HG02943 (cell line): ENCODE measurements around the gene DPF1.
"Not testable (repeated sequence)": the region's sequence is repeated elsewhere in the genome, so short reads cannot be mapped to it uniquely, and the experiment has no call there.

ENCODE experiments used
- ATAC-seq: cut with Tn5 transposase; IDR thresholded peaks from one replicate; pipeline ENCODE4 v1.9.1; 2021; ENCODE audit warnings: mild to moderate bottlenecking, low read depth, moderate library complexity; ENCODE audit not compliant: unreplicated experiment

The DPF1 gene

GRCh38 chr19:38224014-38224862 lies at the start of gene DPF1:
Gene DPF1, minus strand, starts transcription at chr19:38224222. Its CDS starts 80 bp downstream, at chr19:38224142.
- ATAC-seq: no peak

- no peak for ATAC-seq
These were observed 49.5 kb upstream of the DPF1 start for GRCh38 chr19:38273499-38273898.

GRCh38 chr19:38270587-38271167 lies 46.7 kb upstream of the DPF1 start:
- ATAC-seq: no peak

- ATAC-seq: no peak
These were observed 44.5 kb upstream of the DPF1 start for GRCh38 chr19:38268539-38268938.

- no peak for ATAC-seq
These were observed 43.9 kb upstream of the DPF1 start for GRCh38 chr19:38267761-38268483.

- no peak for ATAC-seq
These were observed 43.1 kb upstream of the DPF1 start for GRCh38 chr19:38266981-38267597.

- ATAC-seq: no peak
These were observed 42.0 kb upstream of the DPF1 start for GRCh38 chr19:38265921-38266429.

GRCh38 chr19:38265213-38265861 lies 41.3 kb upstream of the DPF1 start:
- no peak for ATAC-seq

- ATAC-seq: no peak
These were observed 40.6 kb upstream of the DPF1 start, which contains the start of gene SPINT2 for GRCh38 chr19:38264486-38265212. Gene SPINT2, plus strand, starts transcription at chr19:38264573. Its CDS starts 320 bp downstream, at chr19:38264893.

- no peak for ATAC-seq
These were observed 39.9 kb upstream of the DPF1 start for GRCh38 chr19:38263689-38264485.

GRCh38 chr19:38262585-38263268 lies 38.7 kb upstream of the DPF1 start:
- ATAC-seq: no peak

- not testable (repeated sequence) for ATAC-seq
These were observed 37.9 kb upstream of the DPF1 start for GRCh38 chr19:38261942-38262341.

GRCh38 chr19:38255383-38256014 lies 31.5 kb upstream of the DPF1 start:
- no peak for ATAC-seq

- ATAC-seq: no peak
These were observed 29.8 kb upstream of the DPF1 start for GRCh38 chr19:38253788-38254187.

- no peak for ATAC-seq
These were observed 29.1 kb upstream of the DPF1 start for GRCh38 chr19:38252941-38253691.

- no peak for ATAC-seq
These were observed 28.4 kb upstream of the DPF1 start for GRCh38 chr19:38252385-38252784.

- ATAC-seq: no peak
These were observed 27.6 kb upstream of the DPF1 start for GRCh38 chr19:38251564-38252051.
